Measurements from ENCODE around the gene AVPR1A. TPM values are rescaled to one million over a fixed set of nuclear protein-coding genes. Genes with fewer than 3 reads are reported as not detected.

The AVPR1A gene
- total RNA-seq, 2 experiments from 2014 or later, result not detected

DNA sequence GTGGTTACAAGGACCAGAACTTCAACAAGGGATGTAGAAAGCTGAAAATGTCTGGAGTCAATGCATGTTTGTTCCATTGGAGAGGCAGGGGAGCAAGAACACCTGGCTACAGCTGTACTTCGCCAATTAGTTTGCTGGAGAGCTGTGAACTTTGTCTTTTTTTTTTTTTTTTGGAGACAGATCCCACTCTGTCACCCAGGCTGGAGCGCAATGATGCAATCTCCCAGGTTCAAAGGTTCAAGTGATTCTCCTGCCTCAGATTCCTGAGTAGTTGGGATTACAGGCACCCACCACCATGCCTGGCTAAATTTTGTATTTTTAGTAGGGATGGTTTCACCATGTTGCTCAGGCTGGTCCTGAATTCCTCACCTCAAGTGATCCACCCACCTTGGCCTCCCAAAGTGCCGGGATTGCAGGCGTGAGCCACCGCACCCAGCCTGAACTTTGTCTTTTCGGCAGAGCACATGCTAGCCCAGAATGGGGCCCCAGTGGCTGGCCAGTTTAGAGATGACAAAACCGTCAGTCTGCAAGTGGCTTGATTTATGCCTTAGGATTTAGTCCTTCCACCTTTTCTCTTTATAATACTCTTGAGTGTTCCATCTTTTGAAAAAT lies 55.5 kb downstream of the AVPR1A start:
- Histone ChIP-seq H3K79me2 (ENCODE audit: insufficient read depth, low read depth, low read length) (no peaks in the 10 kb centered on the region), H3K4me1 (ENCODE audit: insufficient read depth, low read length, poor library complexity, severe bottlenecking) (no peaks in the 10 kb centered on the region), H4K20me1 (ENCODE audit: insufficient read depth, low read length) (no peaks in the 10 kb centered on the region), H3K4me3 (ENCODE audit: low read depth, low read length, poor library complexity, severe bottlenecking) (no peak overlapping the region), H3K36me3 (ENCODE audit: insufficient read depth, low read length) (no peaks in the 10 kb centered on the region), H3K9me3 (ENCODE audit: low read length) (no peaks in the 10 kb centered on the region), H3K9me2 (ENCODE audit: insufficient read depth, low read length) (no peaks in the 10 kb centered on the region), H3K4me2 (ENCODE audit: low read length) (no peak overlapping the region), H3K27ac (ENCODE audit: low read depth, low read length, poor library complexity, severe bottlenecking) (no peak overlapping the region), H2AFZ (ENCODE audit: low read length) (no peak overlapping the region)
- TF ChIP-seq EZH2phosphoT487 (IDR thresholded peaks at IDR 0.05; ENCODE audit: borderline replicate concordance, low read depth, low read length), result no peak
- TF ChIP-seq, protein P1, sequence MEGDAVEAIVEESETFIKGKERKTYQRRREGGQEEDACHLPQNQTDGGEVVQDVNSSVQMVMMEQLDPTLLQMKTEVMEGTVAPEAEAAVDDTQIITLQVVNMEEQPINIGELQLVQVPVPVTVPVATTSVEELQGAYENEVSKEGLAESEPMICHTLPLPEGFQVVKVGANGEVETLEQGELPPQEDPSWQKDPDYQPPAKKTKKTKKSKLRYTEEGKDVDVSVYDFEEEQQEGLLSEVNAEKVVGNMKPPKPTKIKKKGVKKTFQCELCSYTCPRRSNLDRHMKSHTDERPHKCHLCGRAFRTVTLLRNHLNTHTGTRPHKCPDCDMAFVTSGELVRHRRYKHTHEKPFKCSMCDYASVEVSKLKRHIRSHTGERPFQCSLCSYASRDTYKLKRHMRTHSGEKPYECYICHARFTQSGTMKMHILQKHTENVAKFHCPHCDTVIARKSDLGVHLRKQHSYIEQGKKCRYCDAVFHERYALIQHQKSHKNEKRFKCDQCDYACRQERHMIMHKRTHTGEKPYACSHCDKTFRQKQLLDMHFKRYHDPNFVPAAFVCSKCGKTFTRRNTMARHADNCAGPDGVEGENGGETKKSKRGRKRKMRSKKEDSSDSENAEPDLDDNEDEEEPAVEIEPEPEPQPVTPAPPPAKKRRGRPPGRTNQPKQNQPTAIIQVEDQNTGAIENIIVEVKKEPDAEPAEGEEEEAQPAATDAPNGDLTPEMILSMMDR (conservative IDR thresholded peaks at IDR 0.05; ENCODE audit: low read length), result no peak
- intact Hi-C loops (cut with micrococcal nuclease; ENCODE audit: unreplicated experiment), result no loop called here
- POLR2A ChIA-PET, result no interaction called here
- DNase-seq (ENCODE audit: low spot score), result no peak
- CTCF ChIA-PET (ENCODE audit: unreplicated experiment), result interaction anchor here (0.7 kb wide), 1 partner anchor 830 kb away, joined by 3 read pairs; no protein-coding TSS in a partner anchor
- BruUV-seq (replicated peaks), result no TSS peak

DNA sequence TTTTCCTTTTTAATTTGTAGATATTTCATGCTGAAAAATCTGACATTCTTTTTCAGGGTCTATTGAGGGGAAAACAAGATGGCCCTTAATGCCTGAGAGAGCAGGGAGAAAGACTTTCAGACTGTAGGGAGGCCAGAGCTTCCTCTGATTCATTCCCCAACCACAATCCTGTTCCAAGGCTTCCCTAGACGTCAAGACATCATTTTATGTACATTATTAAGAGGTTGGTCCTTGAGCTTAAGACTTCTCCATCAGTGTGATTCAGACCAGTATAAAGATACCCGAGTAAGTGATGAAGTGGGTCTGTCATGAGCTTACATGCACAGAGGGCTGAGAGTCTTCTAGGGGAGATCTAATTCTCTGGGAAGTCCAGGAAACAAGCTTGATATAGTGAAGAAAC lies 57.3 kb downstream of the AVPR1A start:
- POLR2A ChIA-PET, result interaction anchor here (0.6 to 0.7 kb wide), 2 partner anchors 83 to 275 kb away, joined by 3 read pairs; no protein-coding TSS in a partner anchor
- H3K9me3 ChIP-seq (ENCODE audit: low read length), result no peaks in the 10 kb centered on the region
- H3K27ac ChIP-seq (ENCODE audit: low read depth, low read length, poor library complexity, severe bottlenecking), result no peak overlapping the region
- no peaks in the 10 kb centered on the region for H3K9me2 ChIP-seq (ENCODE audit: insufficient read depth, low read length)
- no peaks in the 10 kb centered on the region for H3K4me1 ChIP-seq (ENCODE audit: insufficient read depth, low read length, poor library complexity, severe bottlenecking)
- TF ChIP-seq, protein P1 (conservative IDR thresholded peaks at IDR 0.05; ENCODE audit: low read length), result no peak
- no peak overlapping the region for H3K4me2 ChIP-seq (ENCODE audit: low read length)
- H2AFZ ChIP-seq (ENCODE audit: low read length), result no peak overlapping the region
- no peak for DNase-seq (ENCODE audit: low spot score)
- no peaks in the 10 kb centered on the region for H4K20me1 ChIP-seq (ENCODE audit: insufficient read depth, low read length)
- CTCF ChIA-PET (ENCODE audit: unreplicated experiment), result interaction anchor here (0.6 kb wide), 1 partner anchor 32 kb away, joined by 3 read pairs; no protein-coding TSS in a partner anchor
- no peaks in the 10 kb centered on the region for H3K79me2 ChIP-seq (ENCODE audit: insufficient read depth, low read depth, low read length)
- H3K36me3 ChIP-seq (ENCODE audit: insufficient read depth, low read length), result no peaks in the 10 kb centered on the region
- H3K4me3 ChIP-seq (ENCODE audit: low read depth, low read length, poor library complexity, severe bottlenecking), result no peak overlapping the region
- BruUV-seq (replicated peaks), result no TSS peak
- intact Hi-C loops (cut with micrococcal nuclease; ENCODE audit: unreplicated experiment), result no loop called here

DNA sequence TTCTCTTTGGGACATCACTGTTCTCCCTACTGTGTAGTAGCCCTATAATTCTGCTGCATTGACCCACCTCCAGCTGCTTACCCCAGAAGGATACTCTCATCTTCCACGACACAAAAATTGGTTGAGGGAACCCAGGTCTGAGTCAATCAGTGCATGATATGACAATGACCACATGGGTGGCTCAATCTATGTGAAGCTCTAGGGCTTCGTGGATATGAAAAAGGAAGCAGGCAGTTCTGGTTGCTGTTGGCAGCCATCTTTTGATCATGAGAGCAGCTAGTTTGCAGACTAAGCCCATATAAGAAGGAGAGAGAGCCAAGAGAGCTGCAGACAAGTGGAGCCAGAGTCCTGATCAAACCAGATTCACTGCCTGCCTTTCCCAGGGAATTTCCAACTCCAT lies 57.9 kb downstream of the AVPR1A start:
- no peaks in the 10 kb centered on the region for H4K20me1 ChIP-seq (ENCODE audit: insufficient read depth, low read length)
- H3K4me2 ChIP-seq (ENCODE audit: low read length), result no peak overlapping the region
- intact Hi-C loops (cut with micrococcal nuclease; ENCODE audit: unreplicated experiment), result no loop called here
- H3K9me2 ChIP-seq (ENCODE audit: insufficient read depth, low read length), result no peaks in the 10 kb centered on the region
- no peaks in the 10 kb centered on the region for H3K36me3 ChIP-seq (ENCODE audit: insufficient read depth, low read length)
- H3K79me2 ChIP-seq (ENCODE audit: insufficient read depth, low read depth, low read length), result no peaks in the 10 kb centered on the region
- no peak for TF ChIP-seq EZH2phosphoT487 (IDR thresholded peaks at IDR 0.05; ENCODE audit: borderline replicate concordance, low read depth, low read length)
- TF ChIP-seq, protein P1 (conservative IDR thresholded peaks at IDR 0.05; ENCODE audit: low read length), result no peak
- BruUV-seq (replicated peaks), result no TSS peak
- H3K27ac ChIP-seq (ENCODE audit: low read depth, low read length, poor library complexity, severe bottlenecking), result no peak overlapping the region
- H3K9me3 ChIP-seq (ENCODE audit: low read length), result no peaks in the 10 kb centered on the region
- H3K4me1 ChIP-seq (ENCODE audit: insufficient read depth, low read length, poor library complexity, severe bottlenecking), result no peaks in the 10 kb centered on the region
- no peak for DNase-seq (ENCODE audit: low spot score)
- CTCF ChIA-PET (ENCODE audit: unreplicated experiment), result no interaction called here
- no peak overlapping the region for H2AFZ ChIP-seq (ENCODE audit: low read length)
- H3K4me3 ChIP-seq (ENCODE audit: low read depth, low read length, poor library complexity, severe bottlenecking), result no peak overlapping the region
- POLR2A ChIA-PET, result interaction anchor here (0.7 kb wide), 1 partner anchor 82 kb away, joined by 3 read pairs; no protein-coding TSS in a partner anchor

All from OCI-LY7 (cell line).